Dedifferentiated amniotic fluid mesenchymal stem cell (primary cell): Measurements from ENCODE around the gene CDH4.

Experiments
- DNase-seq: peaks from one replicate; pipeline ENCODE4 v3.0.0-alpha.2; 2016; ENCODE audit errors: extremely low spot score

The CDH4 gene

DNA sequence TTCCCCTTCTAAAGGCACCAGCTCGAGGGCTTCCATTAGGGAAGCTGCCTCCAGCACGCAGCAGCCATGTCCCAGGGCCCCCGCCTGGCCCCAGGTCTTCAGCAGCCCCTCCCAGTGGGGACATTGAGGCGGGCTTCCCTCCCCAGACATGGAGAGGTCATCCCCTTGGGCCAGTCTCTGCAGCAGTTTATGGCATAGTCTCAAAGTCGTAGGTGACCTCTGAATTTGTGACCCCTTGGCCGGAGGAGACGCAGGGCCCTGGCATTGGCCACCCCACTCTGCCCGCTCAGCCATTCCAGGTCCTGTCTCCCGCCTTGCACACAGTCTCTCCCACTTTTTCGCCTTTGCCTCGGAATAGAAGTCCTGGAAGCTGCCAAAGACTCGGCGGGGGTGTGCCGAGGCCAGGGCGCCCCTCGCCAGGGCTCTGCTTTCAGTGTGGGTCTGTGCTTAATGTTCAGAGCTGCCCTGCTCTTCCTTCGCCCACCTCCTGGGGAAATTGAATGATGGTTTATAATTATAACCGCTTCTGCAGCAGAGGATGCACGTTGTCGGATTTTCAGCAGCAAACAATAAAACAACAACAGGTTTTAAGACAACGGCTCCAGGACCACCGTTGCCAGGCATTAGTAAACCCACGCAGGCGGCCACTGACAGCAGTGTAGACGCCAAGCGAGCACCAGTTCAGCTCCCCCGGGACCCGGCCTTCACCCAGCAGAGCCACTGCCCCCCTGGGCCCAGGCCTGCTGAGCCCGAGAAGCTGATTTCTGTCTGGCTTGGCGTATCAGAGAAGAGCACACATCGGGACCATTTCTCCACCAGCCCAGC lies 626.6 kb downstream of the CDH4 start:
- DNase-seq, result no peak

DNA sequence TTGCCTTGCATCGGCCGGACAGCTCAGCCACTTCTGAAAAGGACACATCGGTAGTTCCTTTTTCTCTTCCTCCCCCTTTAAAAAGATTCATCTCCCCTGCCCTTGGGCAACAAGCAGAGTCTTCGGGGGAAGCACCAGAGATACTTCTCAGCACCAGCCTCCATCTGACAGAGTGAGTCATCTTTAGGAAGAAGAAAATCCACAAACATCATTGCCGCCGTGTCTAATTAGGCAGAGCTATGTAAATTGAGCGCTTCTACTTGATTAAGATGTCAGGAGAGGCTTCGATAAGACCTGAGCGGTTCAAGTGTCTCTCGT lies 627.2 kb downstream of the CDH4 start:
- DNase-seq, result no peak

DNA sequence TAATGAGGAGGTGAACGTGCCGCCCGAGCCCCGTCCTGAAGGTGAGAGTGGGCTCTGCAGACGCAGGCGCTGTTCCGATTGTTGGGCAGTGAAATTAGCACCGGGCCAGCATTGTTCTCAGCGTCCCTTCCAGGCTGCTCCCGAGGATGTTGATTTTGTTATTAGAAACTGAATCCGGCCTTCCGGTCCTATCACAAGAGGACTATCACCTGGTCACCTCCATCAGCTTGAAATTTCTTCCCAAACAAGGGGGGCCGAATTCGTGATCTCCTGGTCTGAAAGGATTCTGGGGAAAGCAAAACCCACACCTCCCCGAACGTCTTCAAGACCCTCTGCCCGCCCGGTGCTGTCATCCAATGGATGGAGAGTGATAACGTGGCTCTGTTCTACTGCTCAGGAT lies 627.6 kb downstream of the CDH4 start:
- DNase-seq, result no peak

DNA sequence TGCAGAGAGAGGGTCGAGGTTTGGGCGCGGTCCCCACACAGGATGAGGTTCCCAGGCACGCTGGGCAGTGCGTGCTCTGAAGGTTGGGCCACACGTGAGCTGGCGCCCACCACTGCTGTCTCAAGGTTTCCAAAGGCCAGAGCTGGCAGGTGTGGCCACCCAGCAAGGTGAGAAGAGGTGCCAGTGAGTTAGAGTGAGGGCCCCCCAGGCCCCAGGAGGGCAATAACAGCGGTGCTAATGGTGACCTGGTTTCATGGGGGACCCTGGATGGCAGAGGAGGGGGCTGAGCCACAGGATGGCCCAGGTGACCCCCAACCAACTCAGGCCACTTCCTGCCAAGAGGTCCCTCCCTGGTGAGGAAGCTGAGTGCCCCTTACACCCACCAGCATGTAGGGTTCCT lies 628.6 kb downstream of the CDH4 start:
- no peak for DNase-seq

DNA sequence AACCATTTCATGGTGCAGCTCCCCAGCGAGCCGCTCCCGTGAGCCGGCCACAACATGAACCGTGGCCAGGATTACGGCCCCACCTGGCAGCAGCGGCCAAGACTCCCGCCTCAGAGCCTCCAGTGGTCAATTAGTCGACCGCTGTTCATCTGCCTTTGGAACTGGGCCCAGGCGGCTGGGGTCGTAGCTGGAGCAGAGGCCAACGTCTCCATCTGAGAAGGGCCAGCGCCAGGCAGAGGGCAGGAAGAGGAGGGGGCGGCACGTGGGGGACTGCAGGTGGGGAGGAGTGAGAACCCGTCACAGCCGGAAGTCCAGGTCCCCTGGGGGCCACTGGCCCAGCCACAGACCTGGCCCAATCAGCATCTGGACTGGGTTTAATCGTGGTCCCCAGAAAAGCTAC lies 629.4 kb downstream of the CDH4 start:
- DNase-seq, result no peak

DNA sequence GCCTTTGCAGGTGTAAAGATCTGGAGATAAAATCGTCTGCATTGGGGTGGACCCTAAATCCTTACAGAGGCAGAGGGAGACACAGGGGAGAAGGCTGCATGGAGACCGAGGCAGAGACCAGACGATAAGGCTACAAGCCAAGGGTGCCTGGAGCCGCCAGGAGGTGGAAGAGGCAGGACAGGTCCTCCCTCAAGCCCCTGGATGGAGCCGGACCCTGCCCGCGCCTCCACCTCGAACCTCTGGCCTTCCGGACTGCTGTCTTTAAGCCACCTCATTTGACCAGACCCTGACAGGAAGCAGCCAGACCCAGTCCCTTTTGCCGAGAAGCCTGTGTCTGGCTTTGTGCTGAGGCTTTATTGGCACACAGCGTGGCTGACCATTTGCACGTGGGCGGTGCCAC lies 629.8 kb downstream of the CDH4 start:
- DNase-seq, result no peak

DNA sequence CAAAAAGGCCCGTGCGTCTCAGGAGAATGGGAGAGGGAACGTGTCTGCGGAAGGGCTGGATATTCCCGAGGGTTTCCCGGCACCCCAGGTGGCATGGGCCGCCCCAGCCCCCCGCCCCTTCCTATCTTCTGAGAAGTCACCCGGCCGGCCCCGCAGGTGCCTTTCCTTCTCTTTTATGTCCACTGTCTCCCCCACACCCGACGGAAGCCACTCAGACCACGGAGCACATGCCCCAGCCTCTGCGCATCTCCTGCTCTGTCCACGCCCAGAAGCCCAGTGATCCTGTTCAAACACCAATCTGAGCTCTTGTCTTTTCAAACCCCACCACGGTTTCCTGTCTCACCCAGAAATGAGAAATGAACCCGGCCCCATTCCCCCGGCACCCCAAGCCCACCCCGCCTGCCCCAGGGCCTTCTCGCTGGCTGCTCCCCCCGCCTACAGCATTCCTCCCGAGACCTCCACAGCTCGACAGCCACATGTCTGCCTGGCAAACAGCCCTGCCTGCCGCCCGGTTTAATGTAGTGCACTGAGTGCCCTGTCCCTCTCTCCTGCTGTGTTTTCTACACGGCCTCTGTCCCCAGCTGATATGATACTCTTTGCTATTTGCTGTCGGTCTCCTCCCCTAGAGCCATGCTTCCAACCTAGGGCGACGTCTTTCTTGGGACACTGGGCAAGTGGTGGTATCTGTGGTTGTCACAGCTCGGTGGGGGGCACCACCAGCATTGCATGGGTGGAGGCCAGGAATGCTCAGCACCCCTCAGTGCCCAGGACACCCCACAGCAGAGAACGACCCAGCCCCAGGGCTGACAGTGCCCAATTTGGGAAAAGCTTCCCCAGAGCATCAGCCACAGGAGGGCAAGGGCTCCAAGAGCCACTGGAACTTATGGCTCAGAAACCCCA lies 630.9 kb downstream of the CDH4 start:
- no peak for DNase-seq

DNA sequence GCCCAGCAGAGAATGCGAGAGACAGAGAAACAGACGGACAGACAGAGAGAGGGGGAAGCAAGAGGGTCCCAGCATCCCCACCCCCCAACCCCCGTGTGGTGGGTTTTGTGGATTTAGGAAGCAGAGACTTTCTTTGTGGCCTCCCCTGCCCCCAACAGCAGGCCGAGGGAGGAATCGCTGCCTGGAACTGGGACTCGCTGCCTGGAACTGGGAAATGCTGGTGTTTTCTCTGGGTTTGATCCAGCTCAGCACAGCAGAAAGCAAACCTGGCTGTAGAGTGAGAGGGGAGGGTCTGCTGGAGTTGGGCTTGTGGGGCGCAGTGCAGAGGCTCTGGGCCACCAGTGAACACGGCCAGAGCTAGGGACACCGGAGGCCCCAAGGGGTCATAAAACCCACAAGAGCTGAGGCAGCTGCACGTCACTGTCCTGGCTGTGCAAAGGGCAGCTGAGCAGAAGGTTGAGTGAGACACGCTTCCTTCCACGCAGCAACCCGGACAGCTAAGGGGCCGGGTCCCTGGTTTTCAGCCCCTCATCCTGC lies 631.9 kb downstream of the CDH4 start:
- DNase-seq, result no peak

DNA sequence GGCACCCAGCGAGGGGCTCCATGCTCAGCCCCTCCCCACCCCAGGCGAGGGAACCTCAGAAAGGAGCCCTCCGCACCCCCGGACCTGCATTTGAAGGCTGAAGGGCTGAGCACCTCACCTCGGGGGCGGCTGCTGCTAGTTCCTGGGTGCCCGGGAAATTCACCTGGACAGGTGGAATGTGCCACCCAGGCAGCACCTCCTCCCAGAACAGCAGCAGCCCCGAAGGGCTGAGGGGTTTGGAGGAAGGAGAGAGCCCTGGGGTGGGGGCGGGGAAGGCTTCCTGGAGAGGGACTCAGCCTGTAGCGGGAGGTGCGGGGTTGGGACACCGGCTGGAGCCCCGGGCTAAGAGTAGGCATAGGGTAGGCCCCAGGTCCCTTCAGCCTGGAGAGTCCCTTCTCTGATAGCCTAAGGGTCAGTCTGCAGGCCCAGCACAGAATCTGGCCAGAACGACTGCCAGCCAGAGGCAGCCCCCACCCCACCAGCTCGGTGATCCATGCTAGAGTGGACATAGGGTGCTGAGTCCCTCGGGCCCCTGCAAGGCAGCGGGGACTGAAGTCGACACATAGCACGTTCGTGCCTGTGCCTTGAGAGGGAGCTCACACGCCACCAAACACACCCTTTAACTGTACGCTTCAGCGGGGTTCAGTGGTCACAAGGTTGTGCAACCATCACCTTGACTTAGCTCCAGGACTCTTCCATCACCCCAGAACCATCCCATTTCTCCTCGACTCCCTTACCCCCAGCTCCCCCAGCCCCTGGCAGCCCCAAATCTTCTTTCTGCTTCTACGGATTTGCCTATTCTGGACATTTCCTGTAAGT lies 632.7 kb downstream of the CDH4 start:
- DNase-seq, result no peak

DNA sequence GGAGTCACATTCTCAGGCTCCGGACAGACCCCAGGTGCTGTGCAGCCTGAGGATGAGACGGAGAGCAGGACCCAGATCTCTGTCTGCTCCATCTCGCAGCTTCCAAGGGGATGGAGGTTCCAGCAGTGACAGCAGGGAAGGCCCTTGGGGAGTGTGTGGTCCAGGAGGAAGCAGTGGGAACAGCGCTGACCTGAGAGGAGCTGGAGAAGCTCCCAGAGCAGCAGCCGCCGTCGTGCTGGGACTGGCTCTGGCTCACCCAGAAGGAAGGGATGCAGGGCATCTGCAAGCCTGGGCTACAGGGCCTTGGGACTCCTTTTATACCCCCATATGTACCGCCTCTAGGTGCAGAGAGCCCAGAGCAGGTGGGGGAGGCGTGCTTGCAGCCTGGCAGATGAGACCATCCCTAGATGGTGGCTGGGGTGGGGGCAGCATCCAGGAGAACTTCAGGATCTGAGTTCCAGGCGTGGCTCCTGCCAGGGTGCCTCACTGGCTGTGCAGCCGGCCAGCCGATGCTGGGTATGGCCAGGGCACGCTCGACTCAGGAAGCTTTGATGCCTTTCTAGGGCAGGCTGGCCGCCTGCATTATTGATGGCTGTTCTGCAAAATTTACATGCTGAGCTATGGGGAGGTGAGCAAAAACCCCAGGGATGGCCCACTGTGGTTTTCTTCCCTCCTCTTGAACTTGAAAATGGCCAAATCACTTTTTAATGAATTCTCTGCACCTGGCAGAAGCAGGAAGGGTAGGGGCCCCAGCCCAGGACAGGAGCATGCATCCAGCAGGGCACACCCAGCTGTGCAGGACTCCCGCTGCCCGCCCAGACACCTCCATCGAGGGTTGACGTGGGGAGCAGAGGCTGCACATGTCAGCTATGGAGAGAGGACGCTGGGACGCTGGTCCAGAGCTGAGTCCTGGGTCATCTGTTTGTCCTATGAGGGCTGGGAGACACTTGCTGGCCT lies 634.0 kb downstream of the CDH4 start:
- DNase-seq, result no peak

DNA sequence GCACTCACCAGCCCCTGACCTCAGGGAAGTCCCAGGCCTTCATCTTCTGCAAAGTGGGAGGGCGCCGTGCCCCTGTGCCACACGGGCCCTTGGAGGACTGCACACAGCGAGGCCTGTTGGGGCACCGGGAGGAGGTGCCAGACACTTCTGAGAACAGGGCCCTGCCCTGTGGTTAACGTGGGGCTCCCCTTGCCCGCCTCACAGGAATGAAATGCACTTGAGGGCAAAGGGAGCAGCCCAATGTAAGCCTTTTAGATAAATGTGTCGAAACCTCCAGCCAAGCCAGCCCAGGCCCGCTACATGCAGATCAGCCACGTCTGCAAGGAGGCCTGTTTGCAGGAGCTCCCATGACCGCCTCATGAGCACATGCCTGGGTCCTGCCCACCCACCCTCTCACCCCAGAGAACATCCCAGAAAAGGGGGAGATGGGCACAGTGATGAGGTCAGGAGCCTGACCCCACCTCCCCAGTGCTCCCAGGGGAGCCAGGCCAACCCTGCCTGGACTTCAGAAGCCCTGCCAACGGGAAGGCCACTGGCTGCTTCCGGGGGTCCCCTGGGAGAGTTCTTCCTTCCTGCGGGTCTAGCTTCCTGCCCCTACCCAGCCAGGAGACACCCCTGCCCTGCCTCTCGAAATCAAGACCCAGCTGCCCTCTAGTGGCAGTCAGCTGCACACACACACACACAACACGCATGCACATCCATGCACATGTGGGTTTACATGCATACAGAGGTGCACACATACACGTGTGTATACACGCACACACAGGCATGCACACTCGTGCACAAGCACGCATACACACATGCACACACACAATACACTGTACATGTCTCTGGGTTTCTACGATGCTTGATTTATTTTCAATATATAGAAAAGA lies 634.9 kb downstream of the CDH4 start:
- no peak for DNase-seq

DNA sequence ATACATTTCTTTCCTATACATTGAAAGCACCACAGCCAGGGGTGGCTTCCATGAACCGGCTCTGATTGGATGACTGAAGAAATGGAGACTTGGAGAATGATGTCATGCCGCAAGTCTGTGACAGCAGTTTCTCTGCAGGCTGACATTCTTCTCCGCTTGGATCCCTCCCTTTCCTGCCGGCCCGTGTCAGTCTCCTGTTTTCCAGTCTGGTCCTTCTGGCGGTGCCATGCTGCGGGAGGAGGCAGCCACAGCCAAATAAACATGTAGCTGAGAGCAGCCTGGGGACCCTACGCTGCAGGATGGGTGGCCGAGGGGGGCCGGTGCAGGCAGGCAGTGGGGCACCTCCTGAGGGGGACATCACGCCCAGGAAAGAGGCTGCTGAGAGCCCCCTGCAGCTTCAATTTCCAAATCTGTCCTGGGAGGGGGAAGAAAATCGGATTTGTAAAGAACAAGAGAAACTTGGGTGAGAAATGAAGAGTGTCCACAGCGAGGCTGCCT lies 635.6 kb downstream of the CDH4 start:
- DNase-seq, result no peak

DNA sequence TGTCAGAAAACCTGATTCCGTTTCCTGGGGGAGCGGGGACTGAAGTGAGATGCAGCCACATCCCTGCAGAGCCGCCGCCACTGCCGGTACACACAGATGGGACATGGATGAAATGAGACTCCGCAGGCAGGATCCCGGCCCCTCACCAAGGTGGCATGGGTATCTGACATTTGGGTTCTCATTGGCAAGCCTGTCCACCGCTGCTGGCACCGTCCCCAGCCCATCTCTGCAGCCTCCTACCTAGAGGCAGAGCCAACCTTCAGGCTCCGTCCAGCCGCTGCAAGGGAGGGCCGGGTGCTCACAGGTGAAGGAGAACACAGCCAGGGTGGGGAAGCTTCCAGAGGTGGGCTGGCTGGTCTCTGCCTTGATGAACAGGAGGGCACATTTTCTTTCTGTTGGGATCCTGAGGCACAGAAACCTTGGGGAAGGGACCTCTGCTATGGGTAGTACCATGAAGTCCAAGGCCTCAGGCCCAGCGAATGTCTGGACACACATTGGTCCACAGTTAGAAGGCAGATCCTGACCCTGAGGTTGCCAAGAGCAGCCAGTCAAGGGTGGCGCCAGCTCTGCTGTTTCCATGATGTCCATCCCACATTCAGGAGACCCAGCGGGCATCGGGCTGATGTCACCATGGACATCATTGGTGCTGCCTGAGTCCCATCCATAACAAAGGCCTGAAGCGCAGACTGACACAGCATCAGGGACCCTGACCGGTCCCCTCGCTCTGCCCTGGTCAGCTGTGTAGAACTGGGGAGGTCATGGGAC lies 636.2 kb downstream of the CDH4 start:
- no peak for DNase-seq

DNA sequence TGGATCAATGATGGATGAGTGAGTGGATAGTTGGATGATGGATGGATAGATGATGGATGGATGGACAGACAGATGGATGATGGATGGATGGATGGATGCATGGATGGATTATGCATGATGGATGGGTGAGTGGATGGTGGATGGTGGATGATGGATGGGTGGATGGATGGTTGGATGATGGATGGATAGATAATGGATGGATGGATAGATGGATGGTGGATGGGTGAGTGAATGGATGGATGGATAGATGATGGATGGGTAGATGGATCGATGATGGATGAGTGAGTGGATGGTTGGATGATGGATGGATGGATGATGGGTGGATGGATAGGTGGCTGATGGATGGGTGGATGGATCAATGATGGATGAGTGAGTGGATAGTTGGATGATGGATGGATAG lies 637.6 kb downstream of the CDH4 start:
- no peak for DNase-seq

DNA sequence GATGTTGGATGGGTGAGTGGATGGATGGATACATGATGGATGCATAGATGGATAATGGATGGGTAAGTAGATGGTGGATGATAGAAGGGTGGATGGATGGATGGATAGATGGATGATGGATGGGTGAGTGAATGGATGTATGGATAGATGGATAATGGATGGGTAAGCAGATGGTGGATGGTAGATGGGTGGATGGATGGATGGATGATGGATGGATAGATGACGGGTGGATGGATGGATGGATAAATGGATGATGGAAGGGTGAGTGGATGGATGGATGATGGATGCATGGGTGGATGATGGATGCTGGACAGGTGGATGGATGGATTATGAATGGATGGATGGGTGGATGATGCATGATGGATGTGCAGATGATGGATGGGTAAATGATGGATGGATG lies 638.1 kb downstream of the CDH4 start:
- no peak for DNase-seq

DNA sequence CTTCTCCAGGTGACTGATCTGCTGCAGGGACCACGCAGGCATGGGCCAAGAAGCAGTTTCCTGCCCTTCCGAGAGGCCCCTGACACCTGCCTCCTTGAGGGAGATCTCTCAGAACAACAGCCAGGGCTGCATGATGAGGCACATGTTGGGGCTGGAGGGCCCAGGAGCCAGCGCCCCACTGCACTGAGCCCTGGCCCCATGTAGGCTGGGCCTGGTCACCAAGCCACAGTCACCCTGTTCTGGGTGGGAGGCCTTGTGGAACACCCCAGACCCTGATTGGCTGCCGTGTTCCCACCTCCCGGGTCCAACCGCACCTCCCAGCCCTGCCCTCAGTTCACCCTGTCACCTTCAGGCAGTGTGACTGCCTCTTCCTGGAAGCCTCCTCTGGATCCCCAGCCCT lies 639.4 kb downstream of the CDH4 start:
- no peak for DNase-seq

DNA sequence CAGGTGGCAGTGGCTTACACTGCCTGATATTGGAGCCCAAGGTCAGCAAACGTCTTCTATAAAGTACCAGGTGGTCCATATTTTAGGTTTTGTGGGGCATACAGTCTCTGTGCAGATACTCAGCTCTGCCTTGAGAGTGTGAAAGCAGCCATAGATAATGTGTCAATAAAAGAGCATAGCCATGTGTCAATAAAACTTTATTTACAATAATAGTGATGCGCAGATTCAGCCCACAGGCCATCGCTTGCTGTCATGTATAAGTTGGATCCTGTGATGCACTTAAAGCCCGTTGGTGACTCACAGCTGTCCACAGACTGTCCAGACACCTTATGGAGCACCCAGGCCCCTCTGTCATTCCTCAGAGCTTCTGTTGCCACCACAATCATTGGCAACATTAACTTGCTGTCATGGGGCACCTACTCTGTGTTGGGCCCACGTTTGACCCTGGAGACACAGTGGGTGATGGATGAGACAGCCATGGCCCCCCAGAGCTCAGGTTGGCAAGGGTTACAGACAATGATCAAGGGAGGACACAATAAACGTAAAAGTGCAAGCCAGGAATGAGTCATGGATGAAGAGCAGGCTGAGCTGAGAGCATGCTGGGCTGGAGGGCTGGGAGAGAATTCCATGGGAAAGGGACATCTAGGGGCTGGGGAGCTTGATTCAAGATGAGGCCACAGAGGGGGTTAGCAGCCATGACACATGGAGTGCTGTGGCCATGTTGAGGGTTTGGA lies 640.0 kb downstream of the CDH4 start:
- no peak for DNase-seq

DNA sequence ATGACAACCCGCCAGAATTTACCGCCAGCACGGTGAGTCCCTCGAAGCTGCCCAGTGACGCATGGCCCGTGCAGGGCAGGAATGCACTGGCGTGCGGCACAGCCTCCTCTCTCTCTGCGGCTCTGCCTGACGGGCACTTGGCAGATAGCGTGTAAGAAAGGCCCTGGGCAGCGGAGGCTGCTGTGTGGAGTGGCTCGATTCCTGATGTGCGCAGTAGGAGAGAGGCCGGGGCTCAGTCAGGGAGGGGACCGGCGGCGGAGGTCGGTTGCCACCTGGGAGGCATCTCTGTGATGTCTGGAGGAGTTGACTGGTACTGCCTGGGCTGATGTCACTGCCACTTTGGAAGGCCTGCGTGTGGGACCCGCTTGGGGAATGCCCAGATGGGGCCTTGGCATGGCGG lies 643.0 kb downstream of the CDH4 start:
- no peak for DNase-seq
